Gastrocnemius medialis (tissue), 4 donors: ENCODE results near the gene RND1.

Experiments used
- CTCF ChIP-seq, 5 experiments: fragments of 450-650 bp in 3 of 5; fragments of 200-600 bp in 2 of 5; sonication (generic) in 2 of 5; IDR thresholded peaks in 4 of 5; conservative IDR thresholded peaks in 1 of 5; 1 replicate in 4 of 5; 2 replicates in 1 of 5; pipeline ENCODE4 v1.5.1; 2016 to 2019; ENCODE audit warnings: antibody characterized with exemption in 5 of 5, mild to moderate bottlenecking in 3 of 5, moderate library complexity in 3 of 5
- POLR2A ChIP-seq, 2 donors: fragments of 450-650 bp; IDR thresholded peaks; one replicate each; pipeline ENCODE4 v1.6.1; 2017; ENCODE audit warnings: antibody characterized with exemption in 2 of 2, mild to moderate bottlenecking in 2 of 2, moderate library complexity in 2 of 2

GRCh38 chr12:48907245-48907644, 41.6 kb upstream of the RND1 start:
- no peak for TF ChIP-seq CTCF (IDR thresholded peaks at IDR 0.05 in 4 of 5, conservative IDR thresholded peaks at IDR 0.05 in 1 of 5)
- no peak for TF ChIP-seq POLR2A (IDR thresholded peaks at IDR 0.05)
